Neural cell (in vitro differentiated cells): ENCODE results near the gene DLK2. TPM values are rescaled to one million over a fixed set of nuclear protein-coding genes. Genes with fewer than 3 reads are reported as not detected.

Experiments used
- H2AFZ ChIP-seq: fragments of 200-600, 300-800 bp; sonication (generic), shearing (Covaris generic); 2 replicates; pipeline ENCODE4 v1.6.0; 2014; ENCODE audit warnings: low read depth, mild to moderate bottlenecking, antibody characterized with exemption, low read length, moderate library complexity
- H3F3A ChIP-seq: fragments of 200-600 bp; shearing (Covaris generic); 2 replicates; pipeline ENCODE4 v1.6.1; 2016; ENCODE audit warnings: mild to moderate bottlenecking, moderate library complexity, mixed read lengths, antibody characterized with exemption, low read length; ENCODE audit not compliant: insufficient read depth, poor library complexity, severe bottlenecking
- H3K27ac ChIP-seq: fragments of 200-600, 300-800 bp; sonication (generic), shearing (Covaris generic); 2 replicates; pipeline ENCODE4 v1.5.1; 2014; ENCODE audit warnings: mild to moderate bottlenecking, low read length, moderate library complexity
- H3K27me3 ChIP-seq: fragments of 300-800, 200-600 bp; sonication (generic), shearing (Covaris generic); 2 replicates; pipeline ENCODE4 v1.6.0; 2014; ENCODE audit warnings: mild to moderate bottlenecking, low read depth, low read length, moderate library complexity; ENCODE audit not compliant: insufficient read depth
- H3K36me3 ChIP-seq: fragments of 300-800, 200-600 bp; sonication (generic), shearing (Covaris generic); 2 replicates; pipeline ENCODE4 v1.5.1; 2014; ENCODE audit warnings: mild to moderate bottlenecking, antibody characterized with exemption, low read length, moderate library complexity; ENCODE audit not compliant: insufficient read depth
- H3K4me2 ChIP-seq: fragments of 300-800, 200-600 bp; sonication (generic), shearing (Covaris generic); 2 replicates; pipeline ENCODE4 v1.6.0; 2014; ENCODE audit warnings: mild to moderate bottlenecking, low read length
- H3K4me3 ChIP-seq: fragments of 300-800, 200-600 bp; sonication (generic), shearing (Covaris generic); 2 replicates; pipeline ENCODE4 v1.5.1; 2014; ENCODE audit warnings: mild to moderate bottlenecking, low read length, moderate library complexity
- H3K79me2 ChIP-seq: fragments of 200-600 bp; shearing (Covaris generic); replicated peaks from 2 replicates; pipeline ENCODE4 v1.6.0; 2014; ENCODE audit warnings: mild to moderate bottlenecking, low read length, moderate library complexity; ENCODE audit not compliant: insufficient read depth
- H3K9ac ChIP-seq: fragments of 300-800, 200-600 bp; sonication (generic), shearing (Covaris generic); 2 replicates; pipeline ENCODE4 v1.6.1; 2016; ENCODE audit warnings: mild to moderate bottlenecking, low read length, mixed read lengths
- H3K9me2 ChIP-seq: fragments of 200-600 bp; shearing (Covaris generic); 2 replicates; pipeline ENCODE4 v1.6.1; 2016; ENCODE audit warnings: mild to moderate bottlenecking, low read length, mixed read lengths; ENCODE audit not compliant: insufficient read depth
- H3K9me3 ChIP-seq: fragments of 200-600, 300-800 bp; sonication (generic), shearing (Covaris generic); 2 replicates; pipeline ENCODE4 v1.6.1; 2016; ENCODE audit warnings: mild to moderate bottlenecking, mixed run types, low read length, moderate library complexity, mixed read lengths
- H4K20me1 ChIP-seq: fragments of 200-600 bp; shearing (Covaris generic); 2 replicates; pipeline ENCODE4 v1.6.1; 2016; ENCODE audit warnings: mild to moderate bottlenecking, mixed run types; ENCODE audit not compliant: insufficient read depth
- EP300 ChIP-seq: fragments of 450-650 bp; conservative IDR thresholded peaks from 2 replicates; pipeline ENCODE4 v1.6.1; 2014; ENCODE audit warnings: antibody characterized with exemption, mild to moderate bottlenecking, moderate library complexity; ENCODE audit not compliant: poor library complexity, severe bottlenecking
- EZH2 ChIP-seq: fragments of 200-600, 300-800 bp; shearing (Covaris generic), sonication (generic); IDR thresholded peaks from 2 replicates; pipeline ENCODE4 v1.6.1; 2014; ENCODE audit warnings: antibody characterized with exemption, low read length, borderline replicate concordance, mild to moderate bottlenecking; ENCODE audit not compliant: insufficient read depth, poor library complexity, severe bottlenecking
- MXI1 ChIP-seq: fragments of 450-650 bp; conservative IDR thresholded peaks from 2 replicates; pipeline ENCODE4 v1.6.1; 2014; ENCODE audit warnings: antibody characterized with exemption, mild to moderate bottlenecking; ENCODE audit not compliant: poor library complexity, severe bottlenecking
- RAD21 ChIP-seq: fragments of 450-650 bp; conservative IDR thresholded peaks from 2 replicates; pipeline ENCODE4 v1.6.1; 2014; ENCODE audit warnings: antibody characterized with exemption, mild to moderate bottlenecking, moderate library complexity
- SMC3 ChIP-seq: fragments of 450-650 bp; conservative IDR thresholded peaks from 2 replicates; pipeline ENCODE4 v1.6.1; 2014; ENCODE audit warnings: antibody characterized with exemption, mild to moderate bottlenecking, moderate library complexity; ENCODE audit not compliant: poor library complexity
- TAF1 ChIP-seq: IDR thresholded peaks from 2 replicates; pipeline ENCODE4 v1.6.1; 2012; ENCODE audit warnings: low read depth
- polyA plus RNA-seq: library from polyadenylated mRNA; depleted of rRNA; stranded (reverse); fragments of >200 nt; gene quantifications from 2 replicates; pipeline ENCODE4 v1.2.3, GENCODE V29; 2014
- TF ChIP-seq, protein P1 (sequence below): IDR thresholded peaks from 2 replicates; pipeline ENCODE4 v1.6.1; 2012; ENCODE audit warnings: borderline replicate concordance

DLK2 gene
- polyA plus RNA-seq, 1 donor from 2014 or later: 19.8 TPM

- no peak for TF ChIP-seq RAD21
- H3K4me3 ChIP-seq: no peak overlapping the region
- H3F3A ChIP-seq: no peaks in the 10 kb centered on the region
- no peak overlapping the region for H3K4me2 ChIP-seq
- no peak overlapping the region for H3K27ac ChIP-seq
- H3K9ac ChIP-seq: no peak overlapping the region
- H2AFZ ChIP-seq: no peak overlapping the region
- H4K20me1 ChIP-seq: no peaks in the 10 kb centered on the region
- no peaks in the 10 kb centered on the region for H3K79me2 ChIP-seq
- no peaks in the 10 kb centered on the region for H3K36me3 ChIP-seq
- H3K9me3 ChIP-seq: no peaks in the 10 kb centered on the region
- no peaks in the 10 kb centered on the region for H3K27me3 ChIP-seq
- no peaks in the 10 kb centered on the region for H3K9me2 ChIP-seq
Measured at GRCh38 chr6:43407296-43407695, 48.1 kb downstream of the DLK2 start.

DNA sequence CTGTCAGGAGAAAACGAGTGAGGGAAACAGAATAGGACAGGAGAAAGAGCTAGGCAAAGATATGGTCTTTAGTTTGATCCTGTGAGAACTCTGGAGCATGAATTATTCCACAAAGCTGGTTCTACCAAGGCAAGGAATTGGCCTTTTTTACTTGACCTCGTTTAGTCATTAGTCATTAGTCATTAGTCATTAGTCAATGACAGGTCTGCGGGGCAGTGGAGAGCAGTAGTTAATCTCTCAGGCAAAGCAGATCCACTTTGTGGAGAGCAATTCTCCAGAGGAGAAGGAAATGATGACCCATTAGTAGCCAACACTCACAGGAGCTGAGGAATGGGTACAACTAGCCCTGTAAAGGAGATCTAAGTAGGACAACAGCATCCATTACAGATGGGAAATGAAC, 50.0 kb downstream of the DLK2 start:
- no peak overlapping the region for H3K9ac ChIP-seq
- no peaks in the 10 kb centered on the region for H3K79me2 ChIP-seq
- H3K4me2 ChIP-seq: no peak overlapping the region
- H4K20me1 ChIP-seq: no peaks in the 10 kb centered on the region
- no peaks in the 10 kb centered on the region for H3F3A ChIP-seq
- TF ChIP-seq SMC3 (no peak), RAD21 (no peak), EP300 (no peak), TAF1 (no peak), EZH2 (no peak)
- TF ChIP-seq, protein P1, sequence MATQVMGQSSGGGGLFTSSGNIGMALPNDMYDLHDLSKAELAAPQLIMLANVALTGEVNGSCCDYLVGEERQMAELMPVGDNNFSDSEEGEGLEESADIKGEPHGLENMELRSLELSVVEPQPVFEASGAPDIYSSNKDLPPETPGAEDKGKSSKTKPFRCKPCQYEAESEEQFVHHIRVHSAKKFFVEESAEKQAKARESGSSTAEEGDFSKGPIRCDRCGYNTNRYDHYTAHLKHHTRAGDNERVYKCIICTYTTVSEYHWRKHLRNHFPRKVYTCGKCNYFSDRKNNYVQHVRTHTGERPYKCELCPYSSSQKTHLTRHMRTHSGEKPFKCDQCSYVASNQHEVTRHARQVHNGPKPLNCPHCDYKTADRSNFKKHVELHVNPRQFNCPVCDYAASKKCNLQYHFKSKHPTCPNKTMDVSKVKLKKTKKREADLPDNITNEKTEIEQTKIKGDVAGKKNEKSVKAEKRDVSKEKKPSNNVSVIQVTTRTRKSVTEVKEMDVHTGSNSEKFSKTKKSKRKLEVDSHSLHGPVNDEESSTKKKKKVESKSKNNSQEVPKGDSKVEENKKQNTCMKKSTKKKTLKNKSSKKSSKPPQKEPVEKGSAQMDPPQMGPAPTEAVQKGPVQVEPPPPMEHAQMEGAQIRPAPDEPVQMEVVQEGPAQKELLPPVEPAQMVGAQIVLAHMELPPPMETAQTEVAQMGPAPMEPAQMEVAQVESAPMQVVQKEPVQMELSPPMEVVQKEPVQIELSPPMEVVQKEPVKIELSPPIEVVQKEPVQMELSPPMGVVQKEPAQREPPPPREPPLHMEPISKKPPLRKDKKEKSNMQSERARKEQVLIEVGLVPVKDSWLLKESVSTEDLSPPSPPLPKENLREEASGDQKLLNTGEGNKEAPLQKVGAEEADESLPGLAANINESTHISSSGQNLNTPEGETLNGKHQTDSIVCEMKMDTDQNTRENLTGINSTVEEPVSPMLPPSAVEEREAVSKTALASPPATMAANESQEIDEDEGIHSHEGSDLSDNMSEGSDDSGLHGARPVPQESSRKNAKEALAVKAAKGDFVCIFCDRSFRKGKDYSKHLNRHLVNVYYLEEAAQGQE: no peak
- no peaks in the 10 kb centered on the region for H3K27me3 ChIP-seq
- H3K9me3 ChIP-seq: no peaks in the 10 kb centered on the region
- H3K9me2 ChIP-seq: no peaks in the 10 kb centered on the region
- H2AFZ ChIP-seq: no peak overlapping the region
- no peak overlapping the region for H3K4me3 ChIP-seq
- H3K27ac ChIP-seq: no peak overlapping the region
- H3K36me3 ChIP-seq: no peaks in the 10 kb centered on the region

GRCh38 chr6:43402820-43403219, 52.5 kb downstream of the DLK2 start:
- Histone ChIP-seq H2AFZ (no peak overlapping the region), H3K9me3 (no peaks in the 10 kb centered on the region), H3K9me2 (no peaks in the 10 kb centered on the region), H3K4me2 (no peak overlapping the region), H3K27me3 (no peaks in the 10 kb centered on the region), H3K79me2 (no peaks in the 10 kb centered on the region), H3K4me3 (no peak overlapping the region), H3K27ac (no peak overlapping the region), H3K36me3 (no peaks in the 10 kb centered on the region), H3F3A (no peaks in the 10 kb centered on the region), H3K9ac (no peak overlapping the region), H4K20me1 (no peaks in the 10 kb centered on the region)
- TF ChIP-seq EZH2 (no peak), MXI1 (no peak)
- TF ChIP-seq, protein P1: no peak
